ENCODE measurements around the gene NELFB. TPM values are rescaled to one million over a fixed set of nuclear protein-coding genes. Genes with fewer than 3 reads are reported as not detected.
A peak's percentile ranks its signal among the peaks of the same experiment; 100 is the strongest.

The NELFB gene
- total RNA-seq, 1 experiment from 2014 or later: 71.7 TPM

- H3K27ac ChIP-seq (ENCODE audit: insufficient read length, low read depth, low read length): no peak overlapping the region
- DNase-seq: peak; percentile 69
- no peaks in the 10 kb centered on the region for H4K20me1 ChIP-seq (ENCODE audit: control insufficient read depth, insufficient read depth, insufficient read length)
- H3K23ac ChIP-seq (ENCODE audit: insufficient read length, low read depth, low read length): no peak overlapping the region
- H2BK120ac ChIP-seq (ENCODE audit: low read depth, low read length, poor library complexity, severe bottlenecking): no peak overlapping the region
- Mint-ChIP-seq H3K4me1 (peaks cover 8 to 19% of the 10 kb centered on the region in 2 experiments), H3K27me3 (ENCODE audit: low read depth) (peaks cover 20% of the 10 kb centered on the region), H3K9me3 (no peaks in the 10 kb centered on the region; a peak in 1 of 5 replicates), H3K4me3 (peak overlapping the region in 1 of 2 experiments; percentile 29; a peak in 1 of 5 replicates), H3K36me3 (ENCODE audit: insufficient read depth in 1 of 3, low read depth in 3 of 3) (peaks cover 7 to 12% (median 8%) of the 10 kb centered on the region in 3 experiments; a peak in 6 of 7 replicates), H3K27ac (no peak overlapping the region; a peak in 1 of 7 replicates)
- no peak overlapping the region for H2BK15ac ChIP-seq (ENCODE audit: low read depth, low read length)
- H3T11ph ChIP-seq (ENCODE audit: low read length): no peak overlapping the region
- H4K91ac ChIP-seq (ENCODE audit: insufficient read length, low read depth, low read length): no peak overlapping the region
- no peak overlapping the region for H3K9ac ChIP-seq (ENCODE audit: extremely low read depth, insufficient read length, low read length)
- no peak overlapping the region for H2AFZ ChIP-seq (ENCODE audit: low read length)
- no peak overlapping the region for H2BK5ac ChIP-seq (ENCODE audit: insufficient read length, low read length)
- H2AK5ac ChIP-seq (ENCODE audit: insufficient read length, low read length): no peak overlapping the region
- H4K5ac ChIP-seq (ENCODE audit: insufficient read length, low read depth, low read length): no peak overlapping the region
- H3K27me3 ChIP-seq (ENCODE audit: insufficient read depth, low read length): no peaks in the 10 kb centered on the region
- H3K23me2 ChIP-seq (ENCODE audit: insufficient read length, low read depth, low read length, poor library complexity, severe bottlenecking): peaks cover 14% of the 10 kb centered on the region
- peaks cover 6% of the 10 kb centered on the region; the same call in 1 of the 2 replicates for H3K79me2 ChIP-seq (ENCODE audit: insufficient read depth, low read length)
- no peak overlapping the region for H2BK12ac ChIP-seq (ENCODE audit: insufficient read length, low read depth, low read length)
- H2BK20ac ChIP-seq (ENCODE audit: low read depth, low read length, poor library complexity, severe bottlenecking): no peak overlapping the region
- H3K79me1 ChIP-seq (ENCODE audit: insufficient read depth, low read depth, low read length, poor library complexity, severe bottlenecking): peaks cover 5% of the 10 kb centered on the region
- no peaks in the 10 kb centered on the region for H3K9me3 ChIP-seq (ENCODE audit: control insufficient read depth, low read depth, low read length)
- no peak overlapping the region for H3K18ac ChIP-seq (ENCODE audit: insufficient read length, low read depth, low read length)
- no peak overlapping the region for H3K4ac ChIP-seq (ENCODE audit: low read depth, low read length)
- no CpG with 5 or more reads among the region's 35 CpGs for WGBS (ENCODE audit: extremely low coverage, insufficient read length, low lambda C conversion rate)
- no peak overlapping the region for H4K8ac ChIP-seq (replicated peaks; ENCODE audit: insufficient read length, low read depth, low read length)
- H3K4me2 ChIP-seq (ENCODE audit: insufficient read depth, insufficient read length, low read length): no peak overlapping the region
- H3K14ac ChIP-seq (ENCODE audit: insufficient read depth, low read length): no peak overlapping the region
- H3K4me1 ChIP-seq (ENCODE audit: insufficient read depth, low read length): no peaks in the 10 kb centered on the region
- H3K56ac ChIP-seq (ENCODE audit: insufficient read length, low read depth, low read length): no peak overlapping the region
- no peak for TF ChIP-seq CTCF (conservative IDR thresholded peaks at IDR 0.05)
Measured at GRCh38 chr9:137252555-137253506, 2.3 kb upstream of the NELFB start.

All from H9 (cell line).